Measurements from ENCODE around the gene TMEM121B.

TMEM121B gene

DNA sequence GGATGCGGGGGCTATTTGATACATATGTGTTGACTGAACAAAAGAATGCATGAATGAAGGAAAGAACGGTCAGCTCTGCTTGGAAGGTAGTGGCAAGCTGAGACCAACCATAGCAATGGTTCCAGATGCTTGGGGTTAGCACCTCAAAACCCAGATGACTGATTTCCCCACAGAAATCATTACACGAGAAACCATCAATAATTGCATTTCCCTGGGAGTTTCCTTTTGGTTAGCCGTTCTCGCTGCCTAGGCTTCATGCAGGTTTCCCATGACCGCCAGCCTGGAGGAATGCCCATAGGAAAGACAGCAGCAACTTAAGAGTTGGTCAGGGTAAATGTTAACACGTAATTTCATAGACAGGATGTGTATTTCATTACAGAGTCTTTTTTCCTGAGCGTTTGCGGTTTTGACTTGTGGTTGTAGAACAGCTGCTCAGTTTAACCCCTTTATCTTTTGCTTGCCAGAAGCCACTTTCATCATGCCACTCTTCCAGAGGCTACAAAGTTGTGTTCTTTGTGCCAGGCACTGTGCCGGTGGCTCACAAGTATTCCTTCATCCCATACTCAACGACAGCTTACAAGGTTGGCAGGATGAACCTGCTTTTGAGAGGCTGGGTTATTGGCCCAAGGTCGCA lies 33.5 kb downstream of the TMEM121B start:
- peak; percentile 60 for DNase-seq

DNA sequence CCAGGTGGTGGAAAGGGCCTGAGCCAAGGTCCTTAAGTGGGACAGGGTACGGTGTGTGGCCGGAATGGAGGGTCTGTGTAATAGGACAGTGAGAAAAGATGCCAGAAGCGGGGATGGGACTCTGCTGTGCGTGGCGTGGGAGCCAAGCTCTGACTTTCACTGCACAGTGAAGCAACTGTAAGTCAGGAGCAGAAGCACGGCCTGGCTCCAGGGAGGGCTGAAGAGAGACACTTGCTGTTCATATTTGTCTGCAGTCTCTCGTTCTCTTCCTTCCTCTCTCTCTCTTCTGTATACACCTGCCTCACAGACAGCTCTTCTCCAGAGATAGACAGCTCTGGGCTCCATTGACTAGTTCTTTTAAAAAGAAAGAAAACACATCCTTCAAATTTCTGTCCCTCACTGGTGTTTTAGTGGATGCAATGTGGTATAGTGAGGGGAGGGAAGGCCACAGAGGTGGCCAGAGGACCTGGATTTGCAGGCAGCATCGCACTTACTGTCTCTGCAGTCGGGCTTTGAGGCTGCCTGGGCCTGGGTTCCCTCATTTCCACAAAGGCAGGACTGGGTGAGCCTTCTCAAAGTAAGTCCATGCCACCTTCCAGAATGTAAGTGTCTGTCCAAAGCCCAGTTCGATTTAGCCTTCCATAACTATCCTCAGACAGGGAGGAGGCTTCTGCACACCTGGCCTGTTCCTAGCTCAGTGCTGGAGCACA lies 34.2 kb downstream of the TMEM121B start:
- no peak for DNase-seq

- no peak for DNase-seq
Measured at GRCh38 chr22:17086296-17086695, 34.9 kb downstream of the TMEM121B start.

DNA sequence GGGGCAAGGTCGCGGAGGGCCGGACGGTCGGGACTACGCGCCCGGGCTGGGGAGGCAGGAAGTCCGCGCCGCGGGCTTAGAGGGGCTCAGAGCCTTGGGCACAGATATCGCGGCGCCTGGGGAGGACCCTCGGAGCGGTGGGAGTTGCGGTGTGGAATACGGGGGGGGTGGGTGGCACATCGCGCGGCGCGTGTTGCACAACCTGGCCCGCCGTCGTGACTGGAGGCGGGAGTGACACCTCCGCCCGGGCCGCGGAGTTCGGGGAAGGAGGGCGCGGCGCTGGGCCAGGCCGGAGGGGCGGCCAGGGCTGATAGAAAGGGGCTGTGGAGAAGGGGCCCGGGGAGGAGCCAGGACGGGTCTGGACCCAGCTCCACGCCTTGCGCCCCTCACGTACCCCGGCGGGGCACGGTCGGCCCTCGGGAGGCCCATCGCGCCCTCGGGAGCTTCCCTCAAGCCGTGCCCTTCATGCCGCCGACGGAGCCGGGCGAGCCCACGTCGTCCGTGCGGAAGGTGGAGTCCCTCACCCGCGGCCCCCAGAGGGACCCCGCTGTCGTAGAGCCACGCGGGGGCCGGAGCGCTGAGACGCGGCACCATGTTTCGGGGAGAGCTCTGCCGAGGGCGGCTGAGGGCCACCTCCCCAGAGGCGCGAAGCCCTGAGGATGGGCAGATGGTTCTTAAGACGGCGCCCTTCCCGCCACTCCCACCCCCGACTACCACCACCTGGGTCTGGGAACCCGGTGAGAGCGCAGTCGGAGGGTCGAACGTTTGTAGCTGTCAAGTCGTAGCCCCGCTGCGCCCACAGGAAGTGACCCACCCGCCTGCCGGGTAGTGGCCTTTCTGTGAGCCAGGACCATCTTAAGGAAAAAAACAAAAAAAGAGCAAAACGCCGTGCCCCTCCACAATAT lies 35.6 kb downstream of the TMEM121B start:
- no peak for DNase-seq

- peak; percentile 88 for DNase-seq
Measured at GRCh38 chr22:17084554-17085276, 36.4 kb downstream of the TMEM121B start, which contains the start of gene IL17RA. IL17RA (plus strand) TSS chr22:17085000; CDS start chr22:17085092, 92 bp downstream.

- no peak for DNase-seq
Measured at GRCh38 chr22:17083811-17084441, 37.2 kb downstream of the TMEM121B start.

DNA sequence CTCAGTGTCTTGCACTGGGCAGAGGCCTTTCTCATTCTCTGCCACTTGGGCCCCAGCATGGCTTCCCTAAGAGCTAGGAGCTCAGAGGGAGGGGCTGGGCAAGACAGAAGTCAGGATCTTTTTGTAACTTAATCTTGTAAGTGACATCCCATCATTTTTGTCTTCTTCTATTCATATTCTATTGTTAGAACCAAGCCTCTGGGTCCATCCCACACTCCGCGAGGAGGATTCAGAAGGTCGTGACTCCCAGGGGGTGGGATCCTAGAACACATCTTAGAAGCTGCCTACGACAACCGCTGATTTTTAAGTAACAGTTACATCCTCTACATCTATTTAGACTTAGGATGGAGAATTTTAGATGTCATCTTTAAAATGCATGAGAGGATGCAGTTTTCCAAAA lies 37.9 kb downstream of the TMEM121B start:
- DNase-seq: no peak

DNA sequence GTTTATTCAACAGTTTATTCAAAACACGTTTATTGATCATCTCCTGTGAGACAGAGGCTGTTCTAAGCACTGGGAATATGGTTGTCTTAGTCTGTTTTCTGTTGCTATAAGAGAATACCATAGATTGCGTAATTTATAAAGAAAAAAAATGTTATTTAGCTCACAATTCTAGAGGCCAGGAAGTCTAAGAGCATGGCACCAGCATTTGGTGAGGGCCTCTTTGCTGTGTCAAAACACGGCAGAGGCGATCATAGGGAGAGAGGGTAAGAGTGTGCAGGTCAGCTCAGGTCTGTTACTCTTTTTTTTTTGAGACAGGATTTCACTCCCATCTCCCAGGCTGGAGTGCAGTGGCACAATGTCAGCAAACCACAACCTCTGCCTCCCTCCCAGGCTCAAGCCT lies 41.6 kb downstream of the TMEM121B start:
- no peak for DNase-seq

DNA sequence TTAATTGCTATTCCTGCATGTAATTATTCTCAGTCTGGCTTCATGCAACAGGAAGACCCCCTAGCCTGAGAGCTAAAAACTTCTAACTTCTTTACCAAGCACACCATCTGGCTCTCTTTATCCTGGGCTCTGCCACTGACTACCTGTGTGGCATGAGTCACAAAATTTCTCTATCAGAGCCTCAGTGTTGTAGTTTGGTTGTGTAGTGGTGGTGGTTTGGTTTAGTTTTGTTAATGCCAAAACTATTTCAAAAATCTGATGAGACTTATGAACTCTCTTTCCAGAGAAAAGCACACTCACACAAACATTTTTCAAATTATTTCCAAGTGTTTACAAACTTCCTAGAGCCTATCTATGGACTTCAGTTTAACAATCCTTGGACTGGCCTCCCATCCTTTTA lies 43.9 kb downstream of the TMEM121B start:
- no peak for DNase-seq

DNA sequence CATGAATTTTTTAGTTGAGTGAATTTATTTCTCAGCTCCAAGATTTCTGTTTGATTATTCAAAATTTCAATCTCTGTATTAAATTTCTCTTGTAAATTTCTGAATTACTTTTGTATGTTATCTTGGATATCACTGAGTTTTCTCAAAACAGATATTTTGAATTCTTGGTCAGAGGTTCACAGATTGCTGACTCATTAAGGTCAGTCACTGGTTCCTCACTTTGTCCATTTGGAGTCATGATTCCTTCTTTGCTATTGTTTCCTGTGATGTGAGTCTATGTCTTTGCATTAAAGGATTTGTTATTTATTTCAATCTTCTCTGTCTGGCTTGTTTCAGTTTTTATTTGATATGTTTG lies 46.5 kb downstream of the TMEM121B start:
- DNase-seq: no peak

GRCh38 chr22:17072877-17073276 lies 48.3 kb downstream of the TMEM121B start:
- no peak for DNase-seq
